ENCODE data around the gene ALG2.

The ALG2 gene

GRCh38 chr9:99176527-99177013 is 45.2 kb downstream of the ALG2 start:
- H3K36me3 ChIP-seq = no peaks in the 10 kb centered on the region
- H3K9me3 ChIP-seq = no peaks in the 10 kb centered on the region
- DNase-seq = no peak
- H3K4me3 ChIP-seq = no peak overlapping the region
- intact Hi-C loops (cut with DNase I; ENCODE audit: low total_unique reads) = no loop called here
- peaks cover 0 to 3% of the 10 kb centered on the region in 2 donors for H3K27me3 ChIP-seq
- no peaks in the 10 kb centered on the region for H3K4me1 ChIP-seq
- no peak overlapping the region for H3K27ac ChIP-seq
- TF ChIP-seq CTCF (IDR thresholded peaks at IDR 0.05) = no peak

GRCh38 chr9:99173570-99174504 is 47.9 kb downstream of the ALG2 start:
- peaks cover 0 to 8% of the 10 kb centered on the region in 2 donors for H3K27me3 ChIP-seq
- H3K27ac ChIP-seq = no peak overlapping the region
- H3K4me3 ChIP-seq = no peak overlapping the region
- H3K4me1 ChIP-seq = no peaks in the 10 kb centered on the region
- H3K36me3 ChIP-seq = no peaks in the 10 kb centered on the region
- intact Hi-C loops (cut with DNase I; ENCODE audit: low total_unique reads) = no loop called here
- H3K9me3 ChIP-seq = no peaks in the 10 kb centered on the region
- no peak for TF ChIP-seq CTCF (IDR thresholded peaks at IDR 0.05)
- no peak for DNase-seq

- DNase-seq = no peak
- no peak for TF ChIP-seq CTCF (IDR thresholded peaks at IDR 0.05)
- Histone ChIP-seq H3K36me3 (no peaks in the 10 kb centered on the region), H3K27me3 (peaks cover 0 to 8% of the 10 kb centered on the region in 2 donors), H3K4me3 (no peak overlapping the region), H3K27ac (no peak overlapping the region), H3K4me1 (no peaks in the 10 kb centered on the region), H3K9me3 (no peaks in the 10 kb centered on the region)
- intact Hi-C loops (cut with DNase I; ENCODE audit: low total_unique reads) = no loop called here
These were observed 49.3 kb downstream of the ALG2 start for GRCh38 chr9:99172124-99173091.

GRCh38 chr9:99171225-99172123 is 50.3 kb downstream of the ALG2 start:
- no peak for DNase-seq
- Histone ChIP-seq H3K4me1 (no peaks in the 10 kb centered on the region), H3K36me3 (no peaks in the 10 kb centered on the region), H3K9me3 (no peaks in the 10 kb centered on the region), H3K27ac (no peak overlapping the region), H3K4me3 (no peak overlapping the region), H3K27me3 (peaks cover 0 to 8% of the 10 kb centered on the region in 2 donors)
- no peak for TF ChIP-seq CTCF (IDR thresholded peaks at IDR 0.05)
- intact Hi-C loops (cut with DNase I; ENCODE audit: low total_unique reads) = no loop called here

Data from tibial artery (tissue), 4 donors.